Upper lobe of right lung (tissue), 1 donor: ENCODE measurements around the gene PARP8. TPM values are rescaled to one million over a fixed set of nuclear protein-coding genes. Genes with fewer than 3 reads are reported as not detected.

Experiments used
- ATAC-seq: fragments of 200-7000 bp; cut with Tn5 transposase; one replicate; pipeline ENCODE4 v1.9.1; 2020; ENCODE audit warnings: mild to moderate bottlenecking, moderate library complexity
- DNase-seq: peaks from one replicate; pipeline ENCODE4 v3.0.0-alpha.2; 2020
- H3K27ac ChIP-seq: fragments of 200-600 bp; one replicate; pipeline ENCODE4 v1.8.0; 2022
- H3K27me3 ChIP-seq: fragments of 200-600 bp; one replicate; pipeline ENCODE4 v1.8.0; 2022; ENCODE audit warnings: mild to moderate bottlenecking
- H3K36me3 ChIP-seq: fragments of 200-600 bp; one replicate; pipeline ENCODE4 v1.8.0; 2022
- H3K4me1 ChIP-seq: fragments of 200-600 bp; one replicate; pipeline ENCODE4 v1.8.0; 2022
- H3K4me3 ChIP-seq: fragments of 200-600 bp; one replicate; pipeline ENCODE4 v1.8.0; 2022; ENCODE audit warnings: mild to moderate bottlenecking
- H3K9me3 ChIP-seq: fragments of 200-600 bp; one replicate; pipeline ENCODE4 v1.8.0; 2022
- intact Hi-C: fragments of 100-400 bp; cut with DNase I; formaldehyde crosslinking; loops from one replicate; pipeline ENCODE4 v1.11.0; 2022
- total RNA-seq: library from RNA; stranded (reverse); fragmentation: NEBNext Ultra II Directional; extraction: Animal tissue kit (Norgen Biotek cat#: 25700); gene quantifications from one replicate; pipeline ENCODE4 v1.2.1, GENCODE V29; 2021
- TF ChIP-seq, protein P1 (sequence below): fragments of 200-600 bp; IDR thresholded peaks from one replicate; pipeline ENCODE4 v1.8.0; 2022; ENCODE audit warnings: antibody characterized with exemption
- donor health status: DM: no; HTN: yes; CAD: no; lungs with severe emphysema.

Gene PARP8
- total RNA-seq, 1 donor from 2014 or later = 52.3 TPM

- Histone ChIP-seq H3K4me1 (no peaks in the 10 kb centered on the region), H3K36me3 (no peaks in the 10 kb centered on the region), H3K4me3 (no peak overlapping the region), H3K9me3 (no peaks in the 10 kb centered on the region), H3K27me3 (no peaks in the 10 kb centered on the region), H3K27ac (no peak overlapping the region)
- peak; percentile 66 for ATAC-seq
- DNase-seq = no peak
- intact Hi-C loops = no loop called here
- TF ChIP-seq, protein P1, sequence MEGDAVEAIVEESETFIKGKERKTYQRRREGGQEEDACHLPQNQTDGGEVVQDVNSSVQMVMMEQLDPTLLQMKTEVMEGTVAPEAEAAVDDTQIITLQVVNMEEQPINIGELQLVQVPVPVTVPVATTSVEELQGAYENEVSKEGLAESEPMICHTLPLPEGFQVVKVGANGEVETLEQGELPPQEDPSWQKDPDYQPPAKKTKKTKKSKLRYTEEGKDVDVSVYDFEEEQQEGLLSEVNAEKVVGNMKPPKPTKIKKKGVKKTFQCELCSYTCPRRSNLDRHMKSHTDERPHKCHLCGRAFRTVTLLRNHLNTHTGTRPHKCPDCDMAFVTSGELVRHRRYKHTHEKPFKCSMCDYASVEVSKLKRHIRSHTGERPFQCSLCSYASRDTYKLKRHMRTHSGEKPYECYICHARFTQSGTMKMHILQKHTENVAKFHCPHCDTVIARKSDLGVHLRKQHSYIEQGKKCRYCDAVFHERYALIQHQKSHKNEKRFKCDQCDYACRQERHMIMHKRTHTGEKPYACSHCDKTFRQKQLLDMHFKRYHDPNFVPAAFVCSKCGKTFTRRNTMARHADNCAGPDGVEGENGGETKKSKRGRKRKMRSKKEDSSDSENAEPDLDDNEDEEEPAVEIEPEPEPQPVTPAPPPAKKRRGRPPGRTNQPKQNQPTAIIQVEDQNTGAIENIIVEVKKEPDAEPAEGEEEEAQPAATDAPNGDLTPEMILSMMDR = no peak
Observed at GRCh38 chr5:50653946-50654345, 12.5 kb upstream of the PARP8 start.

GRCh38 chr5:50655067-50655809 is 11.2 kb upstream of the PARP8 start:
- Histone ChIP-seq H3K27me3 (no peaks in the 10 kb centered on the region), H3K4me3 (no peak overlapping the region), H3K27ac (no peak overlapping the region), H3K36me3 (no peaks in the 10 kb centered on the region), H3K9me3 (no peaks in the 10 kb centered on the region), H3K4me1 (no peaks in the 10 kb centered on the region)
- intact Hi-C loops = no loop called here
- no peak for DNase-seq
- TF ChIP-seq, protein P1 = no peak
- no peak for ATAC-seq

GRCh38 chr5:50655810-50656205 is 10.6 kb upstream of the PARP8 start:
- DNase-seq (no peak), ATAC-seq (no peak)
- no peaks in the 10 kb centered on the region for H3K36me3 ChIP-seq
- no peaks in the 10 kb centered on the region for H3K27me3 ChIP-seq
- H3K4me1 ChIP-seq = no peaks in the 10 kb centered on the region
- no peak overlapping the region for H3K4me3 ChIP-seq
- intact Hi-C loops = no loop called here
- H3K27ac ChIP-seq = no peak overlapping the region
- no peaks in the 10 kb centered on the region for H3K9me3 ChIP-seq
- TF ChIP-seq, protein P1 = no peak

DNA sequence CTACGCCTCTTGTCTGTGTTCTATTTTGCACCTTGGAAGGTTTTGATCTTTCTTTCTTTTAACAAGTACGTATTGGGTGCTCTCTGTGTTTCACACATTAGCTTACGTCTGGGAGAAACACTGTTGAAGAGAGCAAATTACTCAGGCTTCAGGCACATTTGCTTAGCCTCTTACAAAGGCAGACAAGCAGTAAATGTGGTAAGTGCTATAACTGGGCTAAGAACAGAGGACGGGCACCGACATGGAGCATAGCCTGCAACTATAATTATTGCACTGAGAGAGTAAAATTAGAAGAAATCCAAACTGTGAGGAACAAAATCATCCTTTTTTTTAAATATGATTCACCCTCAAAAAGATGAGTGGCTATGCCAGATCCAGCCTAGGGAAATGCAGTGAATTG is 9.4 kb upstream of the PARP8 start:
- Histone ChIP-seq H3K27me3 (no peaks in the 10 kb centered on the region), H3K27ac (no peak overlapping the region), H3K4me3 (no peak overlapping the region), H3K36me3 (no peaks in the 10 kb centered on the region), H3K4me1 (no peaks in the 10 kb centered on the region), H3K9me3 (no peaks in the 10 kb centered on the region)
- TF ChIP-seq, protein P1 = no peak
- DNase-seq = no peak
- ATAC-seq = no peak
- intact Hi-C loops = no loop called here

DNA sequence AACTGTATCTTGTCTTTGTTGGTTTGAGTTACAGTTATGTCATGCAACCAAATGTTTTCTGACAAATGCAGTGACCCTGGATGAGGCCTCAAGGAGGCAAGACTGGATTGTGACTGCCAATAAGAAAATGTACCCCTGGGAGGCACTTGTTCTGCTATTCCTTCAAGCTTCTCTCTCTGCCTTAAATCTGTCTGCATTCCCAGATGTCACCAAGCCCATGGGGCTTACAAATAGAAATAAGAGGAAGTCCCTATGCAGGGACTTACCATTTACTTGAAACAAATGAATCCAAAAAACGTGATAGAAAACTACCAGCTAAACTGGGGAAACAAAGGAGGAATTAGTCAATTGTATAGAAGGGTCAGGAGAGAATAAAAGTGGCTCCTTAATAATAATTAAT is 8.2 kb upstream of the PARP8 start:
- TF ChIP-seq, protein P1 = no peak

More for the DNA sequence above, 8.2 kb upstream of the PARP8 start:
- ATAC-seq (no peak), DNase-seq (no peak)
- H3K4me1 ChIP-seq = no peaks in the 10 kb centered on the region
- no peak overlapping the region for H3K4me3 ChIP-seq
- H3K27ac ChIP-seq = no peak overlapping the region
- H3K27me3 ChIP-seq = no peaks in the 10 kb centered on the region
- no peaks in the 10 kb centered on the region for H3K9me3 ChIP-seq
- intact Hi-C loops = no loop called here
- H3K36me3 ChIP-seq = no peaks in the 10 kb centered on the region
